ENCODE measurements around the gene SLFN5. TPM values are rescaled to one million over a fixed set of nuclear protein-coding genes. Genes with fewer than 3 reads are reported as not detected.
A peak's percentile ranks its signal among the peaks of the same experiment; 100 is the strongest.

SLFN5 gene
- total and polyA plus RNA-seq, 2 of the 13 experiments (the other 11 are each of a cell fraction or from before 2014, with no cell fraction given), result 0.25 to 0.35 TPM

DNA sequence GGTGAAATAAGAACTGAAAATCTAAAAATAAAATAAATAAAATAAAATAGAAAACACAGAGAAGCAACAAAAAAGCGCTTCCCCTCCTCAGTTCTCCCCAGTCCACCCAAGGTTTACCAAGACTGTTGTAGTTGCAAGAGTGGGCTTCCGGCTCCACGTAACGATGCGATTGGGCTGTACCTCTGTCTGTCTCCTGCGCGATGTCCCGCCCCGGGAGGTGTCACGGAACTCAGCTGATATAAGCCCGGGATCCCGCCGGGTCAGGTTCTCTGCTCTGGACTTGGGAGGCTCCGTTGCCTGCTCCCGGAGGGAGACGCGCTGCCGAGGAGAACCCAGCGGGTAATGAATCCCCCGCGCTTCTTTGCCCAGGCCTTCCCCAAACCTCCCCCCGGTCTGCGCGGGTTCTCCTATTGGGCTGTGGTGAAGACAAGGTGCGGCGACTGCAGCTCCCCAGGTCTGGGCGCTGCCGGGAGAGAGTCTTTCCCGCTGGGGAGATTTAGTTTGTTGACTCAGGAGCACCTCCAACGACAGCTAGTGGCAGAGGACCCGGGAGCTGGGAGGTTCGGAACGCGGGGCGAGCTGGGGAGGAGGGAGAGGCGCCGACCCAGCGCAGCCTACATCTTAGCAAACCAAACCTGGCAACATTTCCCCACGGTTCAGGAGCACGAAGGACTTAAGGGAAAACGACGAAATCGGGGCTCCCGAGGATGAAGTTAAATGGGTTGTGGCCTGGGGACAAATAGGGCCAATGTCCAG is at the start of gene SLFN5 (continued):
- TF ChIP-seq GABPB1 (CRISPR knock-in tag; IDR thresholded peaks at IDR 0.05), result peak; percentile 86
- TF ChIP-seq ZNF660 (CRISPR knock-in tag; IDR thresholded peaks at IDR 0.05; ENCODE audit: borderline replicate concordance, low read depth), result no peak
- TF ChIP-seq FOXP1 (IDR thresholded peaks at IDR 0.05), result no peak
- no peak for TF ChIP-seq FOXP1 (CRISPR knock-in tag; IDR thresholded peaks at IDR 0.05)
- TF ChIP-seq, protein P1, sequence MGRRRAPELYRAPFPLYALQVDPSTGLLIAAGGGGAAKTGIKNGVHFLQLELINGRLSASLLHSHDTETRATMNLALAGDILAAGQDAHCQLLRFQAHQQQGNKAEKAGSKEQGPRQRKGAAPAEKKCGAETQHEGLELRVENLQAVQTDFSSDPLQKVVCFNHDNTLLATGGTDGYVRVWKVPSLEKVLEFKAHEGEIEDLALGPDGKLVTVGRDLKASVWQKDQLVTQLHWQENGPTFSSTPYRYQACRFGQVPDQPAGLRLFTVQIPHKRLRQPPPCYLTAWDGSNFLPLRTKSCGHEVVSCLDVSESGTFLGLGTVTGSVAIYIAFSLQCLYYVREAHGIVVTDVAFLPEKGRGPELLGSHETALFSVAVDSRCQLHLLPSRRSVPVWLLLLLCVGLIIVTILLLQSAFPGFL (CRISPR knock-in tag; IDR thresholded peaks at IDR 0.05), result no peak
- no peak for TF ChIP-seq NCOA2 (CRISPR knock-in tag; IDR thresholded peaks at IDR 0.05)
- 0 out of 2 replicates have a peak, but pooled peaks have one; percentile 23 for TF ChIP-seq ELF3 (CRISPR knock-in tag; IDR thresholded peaks at IDR 0.05)
- TF ChIP-seq, protein P2, sequence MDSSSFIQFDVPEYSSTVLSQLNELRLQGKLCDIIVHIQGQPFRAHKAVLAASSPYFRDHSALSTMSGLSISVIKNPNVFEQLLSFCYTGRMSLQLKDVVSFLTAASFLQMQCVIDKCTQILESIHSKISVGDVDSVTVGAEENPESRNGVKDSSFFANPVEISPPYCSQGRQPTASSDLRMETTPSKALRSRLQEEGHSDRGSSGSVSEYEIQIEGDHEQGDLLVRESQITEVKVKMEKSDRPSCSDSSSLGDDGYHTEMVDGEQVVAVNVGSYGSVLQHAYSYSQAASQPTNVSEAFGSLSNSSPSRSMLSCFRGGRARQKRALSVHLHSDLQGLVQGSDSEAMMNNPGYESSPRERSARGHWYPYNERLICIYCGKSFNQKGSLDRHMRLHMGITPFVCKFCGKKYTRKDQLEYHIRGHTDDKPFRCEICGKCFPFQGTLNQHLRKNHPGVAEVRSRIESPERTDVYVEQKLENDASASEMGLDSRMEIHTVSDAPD (CRISPR knock-in tag; IDR thresholded peaks at IDR 0.05), result no peak
- TF ChIP-seq, protein P3, sequence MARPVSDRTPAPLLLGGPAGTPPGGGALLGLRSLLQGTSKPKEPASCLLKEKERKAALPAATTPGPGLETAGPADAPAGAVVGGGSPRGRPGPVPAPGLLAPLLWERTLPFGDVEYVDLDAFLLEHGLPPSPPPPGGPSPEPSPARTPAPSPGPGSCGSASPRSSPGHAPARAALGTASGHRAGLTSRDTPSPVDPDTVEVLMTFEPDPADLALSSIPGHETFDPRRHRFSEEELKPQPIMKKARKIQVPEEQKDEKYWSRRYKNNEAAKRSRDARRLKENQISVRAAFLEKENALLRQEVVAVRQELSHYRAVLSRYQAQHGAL (CRISPR knock-in tag; IDR thresholded peaks at IDR 0.05; ENCODE audit: not compliant biosample characterization), result no peak
- no peak for TF ChIP-seq MAF1 (CRISPR knock-in tag; IDR thresholded peaks at IDR 0.05; ENCODE audit: borderline replicate concordance)
- peak; percentile 7 for TF ChIP-seq HNRNPLL (IDR thresholded peaks at IDR 0.05; ENCODE audit: low read depth, low read length, poor library complexity, severe bottlenecking)
- no peak for TF ChIP-seq MBD4 (IDR thresholded peaks at IDR 0.05; ENCODE audit: borderline replicate concordance, low read length)
- TF ChIP-seq, protein P4, sequence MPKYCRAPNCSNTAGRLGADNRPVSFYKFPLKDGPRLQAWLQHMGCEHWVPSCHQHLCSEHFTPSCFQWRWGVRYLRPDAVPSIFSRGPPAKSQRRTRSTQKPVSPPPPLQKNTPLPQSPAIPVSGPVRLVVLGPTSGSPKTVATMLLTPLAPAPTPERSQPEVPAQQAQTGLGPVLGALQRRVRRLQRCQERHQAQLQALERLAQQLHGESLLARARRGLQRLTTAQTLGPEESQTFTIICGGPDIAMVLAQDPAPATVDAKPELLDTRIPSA (CRISPR knock-in tag; IDR thresholded peaks at IDR 0.05; ENCODE audit: borderline replicate concordance), result no peak
- TF ChIP-seq ZMYM3 (CRISPR knock-in tag; IDR thresholded peaks at IDR 0.05), result no peak
- peak; percentile 48; the same call in 1 of the 2 replicates for TF ChIP-seq POLR2G (IDR thresholded peaks at IDR 0.05; ENCODE audit: low read depth, low read length)
- TF ChIP-seq, protein P5, sequence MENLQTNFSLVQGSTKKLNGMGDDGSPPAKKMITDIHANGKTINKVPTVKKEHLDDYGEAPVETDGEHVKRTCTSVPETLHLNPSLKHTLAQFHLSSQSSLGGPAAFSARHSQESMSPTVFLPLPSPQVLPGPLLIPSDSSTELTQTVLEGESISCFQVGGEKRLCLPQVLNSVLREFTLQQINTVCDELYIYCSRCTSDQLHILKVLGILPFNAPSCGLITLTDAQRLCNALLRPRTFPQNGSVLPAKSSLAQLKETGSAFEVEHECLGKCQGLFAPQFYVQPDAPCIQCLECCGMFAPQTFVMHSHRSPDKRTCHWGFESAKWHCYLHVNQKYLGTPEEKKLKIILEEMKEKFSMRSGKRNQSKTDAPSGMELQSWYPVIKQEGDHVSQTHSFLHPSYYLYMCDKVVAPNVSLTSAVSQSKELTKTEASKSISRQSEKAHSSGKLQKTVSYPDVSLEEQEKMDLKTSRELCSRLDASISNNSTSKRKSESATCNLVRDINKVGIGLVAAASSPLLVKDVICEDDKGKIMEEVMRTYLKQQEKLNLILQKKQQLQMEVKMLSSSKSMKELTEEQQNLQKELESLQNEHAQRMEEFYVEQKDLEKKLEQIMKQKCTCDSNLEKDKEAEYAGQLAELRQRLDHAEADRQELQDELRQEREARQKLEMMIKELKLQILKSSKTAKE (CRISPR knock-in tag; IDR thresholded peaks at IDR 0.05; ENCODE audit: borderline replicate concordance), result no peak
- TF ChIP-seq ZNF788 (CRISPR knock-in tag; IDR thresholded peaks at IDR 0.05; ENCODE audit: borderline replicate concordance), result peak; percentile 30; the same call in 1 of the 2 replicates
- no peak for TF ChIP-seq ZNF709 (CRISPR knock-in tag; IDR thresholded peaks at IDR 0.05)
- TF ChIP-seq, protein P6, sequence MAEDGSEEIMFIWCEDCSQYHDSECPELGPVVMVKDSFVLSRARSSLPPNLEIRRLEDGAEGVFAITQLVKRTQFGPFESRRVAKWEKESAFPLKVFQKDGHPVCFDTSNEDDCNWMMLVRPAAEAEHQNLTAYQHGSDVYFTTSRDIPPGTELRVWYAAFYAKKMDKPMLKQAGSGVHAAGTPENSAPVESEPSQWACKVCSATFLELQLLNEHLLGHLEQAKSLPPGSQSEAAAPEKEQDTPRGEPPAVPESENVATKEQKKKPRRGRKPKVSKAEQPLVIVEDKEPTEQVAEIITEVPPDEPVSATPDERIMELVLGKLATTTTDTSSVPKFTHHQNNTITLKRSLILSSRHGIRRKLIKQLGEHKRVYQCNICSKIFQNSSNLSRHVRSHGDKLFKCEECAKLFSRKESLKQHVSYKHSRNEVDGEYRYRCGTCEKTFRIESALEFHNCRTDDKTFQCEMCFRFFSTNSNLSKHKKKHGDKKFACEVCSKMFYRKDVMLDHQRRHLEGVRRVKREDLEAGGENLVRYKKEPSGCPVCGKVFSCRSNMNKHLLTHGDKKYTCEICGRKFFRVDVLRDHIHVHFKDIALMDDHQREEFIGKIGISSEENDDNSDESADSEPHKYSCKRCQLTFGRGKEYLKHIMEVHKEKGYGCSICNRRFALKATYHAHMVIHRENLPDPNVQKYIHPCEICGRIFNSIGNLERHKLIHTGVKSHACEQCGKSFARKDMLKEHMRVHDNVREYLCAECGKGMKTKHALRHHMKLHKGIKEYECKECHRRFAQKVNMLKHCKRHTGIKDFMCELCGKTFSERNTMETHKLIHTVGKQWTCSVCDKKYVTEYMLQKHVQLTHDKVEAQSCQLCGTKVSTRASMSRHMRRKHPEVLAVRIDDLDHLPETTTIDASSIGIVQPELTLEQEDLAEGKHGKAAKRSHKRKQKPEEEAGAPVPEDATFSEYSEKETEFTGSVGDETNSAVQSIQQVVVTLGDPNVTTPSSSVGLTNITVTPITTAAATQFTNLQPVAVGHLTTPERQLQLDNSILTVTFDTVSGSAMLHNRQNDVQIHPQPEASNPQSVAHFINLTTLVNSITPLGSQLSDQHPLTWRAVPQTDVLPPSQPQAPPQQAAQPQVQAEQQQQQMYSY (CRISPR knock-in tag; IDR thresholded peaks at IDR 0.05), result no peak
